G401.6 (cell line): Measurements from ENCODE around the gene UBE2J2.

Experiments
- FAIRE-seq: peaks from 2 replicates; lab custom pipeline; 2012; peaks lifted over from hg19 to GRCh38; lab: Jason Lieb, UNC

UBE2J2 gene

GRCh38 chr1:1226566-1227362 is 46.9 kb downstream of the UBE2J2 start:
- FAIRE-seq = no peak

DNA sequence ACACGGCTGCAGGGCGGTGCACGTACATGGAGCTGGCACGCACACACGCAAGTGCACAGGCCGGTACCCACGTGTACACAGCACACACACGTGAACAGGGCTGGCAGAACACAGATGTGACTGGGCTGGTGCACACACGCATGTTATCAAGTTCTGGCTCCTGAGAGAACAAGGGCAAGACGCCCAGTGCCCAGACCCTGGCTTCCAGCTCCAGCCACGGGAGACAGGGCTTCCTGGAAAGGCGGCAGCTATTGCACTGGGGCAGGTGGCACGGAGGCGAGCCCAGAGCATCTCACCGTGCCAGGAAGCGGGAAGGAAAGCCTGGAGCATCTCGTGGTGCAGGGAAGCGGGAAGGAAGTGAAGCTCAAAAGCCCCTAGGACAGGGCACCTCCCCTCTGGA is 47.7 kb downstream of the UBE2J2 start:
- FAIRE-seq = no peak

DNA sequence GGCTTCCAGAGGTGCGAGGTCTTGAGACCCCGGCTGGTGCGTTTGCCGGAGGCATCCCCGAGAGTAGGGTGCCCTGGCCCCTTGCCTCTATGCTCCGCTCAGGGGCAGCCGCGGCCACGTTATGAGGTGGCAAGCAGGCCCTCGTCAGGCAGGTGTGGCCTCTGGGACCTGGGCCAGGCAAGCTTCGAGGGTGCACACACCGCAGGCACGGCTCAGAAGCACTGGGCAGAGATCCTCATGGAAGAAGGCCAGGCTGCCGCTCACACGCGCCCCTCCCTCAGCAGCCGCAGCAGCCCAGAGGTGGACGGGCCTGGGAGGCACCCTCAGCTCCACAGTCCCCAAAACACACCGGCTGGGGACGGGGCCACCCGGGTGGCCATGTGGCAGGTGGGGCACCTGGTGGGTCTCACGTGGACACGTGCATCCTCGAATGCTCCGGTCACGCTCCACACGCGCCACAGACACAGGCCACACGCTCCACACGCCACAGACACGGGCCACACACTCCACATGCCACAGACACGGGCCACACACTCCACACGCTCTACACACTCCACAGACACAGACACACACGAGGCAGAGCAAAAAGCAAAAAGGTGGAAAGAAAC is 48.3 kb downstream of the UBE2J2 start:
- no peak for FAIRE-seq

DNA sequence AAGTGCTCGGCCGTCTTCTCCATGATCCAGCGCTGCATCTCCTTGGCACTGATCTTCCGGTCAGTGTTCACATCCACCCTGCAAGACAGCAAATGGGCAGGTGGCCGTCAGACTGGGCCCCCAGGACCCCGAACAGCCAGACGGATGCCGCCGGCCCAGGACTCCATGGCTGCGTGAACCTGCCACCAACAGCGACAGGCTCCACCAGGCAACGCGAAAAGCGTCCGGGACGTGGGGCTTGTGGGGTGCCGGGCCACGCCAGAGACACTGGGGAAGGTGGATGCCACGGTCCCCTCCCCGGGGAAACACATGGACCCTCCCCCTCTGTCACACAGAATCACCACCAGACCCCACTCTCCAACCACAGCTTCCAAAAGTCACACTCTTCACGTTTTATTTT is 49.8 kb downstream of the UBE2J2 start:
- FAIRE-seq = no peak

DNA sequence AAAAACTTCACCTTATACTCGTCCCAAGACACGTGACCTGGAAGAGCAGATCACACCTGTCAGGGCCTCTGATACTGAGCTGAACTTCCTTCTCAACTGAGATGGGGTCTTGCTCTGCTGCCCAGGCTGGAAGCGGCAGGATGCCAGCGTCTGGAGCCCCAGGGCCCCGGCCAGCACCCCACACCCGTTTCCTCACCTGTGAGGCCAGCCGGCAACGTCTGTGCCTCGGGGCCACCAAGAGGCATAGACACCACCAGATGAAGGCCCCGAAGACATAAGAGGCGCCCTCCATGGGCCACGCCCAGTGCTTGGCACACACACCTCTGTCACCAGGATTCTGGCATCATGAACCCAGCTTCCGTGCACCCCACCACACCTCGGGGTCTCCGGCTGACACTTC is 50.3 kb downstream of the UBE2J2 start:
- FAIRE-seq = no peak

GRCh38 chr1:1222575-1223225 is 51.0 kb downstream of the UBE2J2 start:
- FAIRE-seq = no peak

DNA sequence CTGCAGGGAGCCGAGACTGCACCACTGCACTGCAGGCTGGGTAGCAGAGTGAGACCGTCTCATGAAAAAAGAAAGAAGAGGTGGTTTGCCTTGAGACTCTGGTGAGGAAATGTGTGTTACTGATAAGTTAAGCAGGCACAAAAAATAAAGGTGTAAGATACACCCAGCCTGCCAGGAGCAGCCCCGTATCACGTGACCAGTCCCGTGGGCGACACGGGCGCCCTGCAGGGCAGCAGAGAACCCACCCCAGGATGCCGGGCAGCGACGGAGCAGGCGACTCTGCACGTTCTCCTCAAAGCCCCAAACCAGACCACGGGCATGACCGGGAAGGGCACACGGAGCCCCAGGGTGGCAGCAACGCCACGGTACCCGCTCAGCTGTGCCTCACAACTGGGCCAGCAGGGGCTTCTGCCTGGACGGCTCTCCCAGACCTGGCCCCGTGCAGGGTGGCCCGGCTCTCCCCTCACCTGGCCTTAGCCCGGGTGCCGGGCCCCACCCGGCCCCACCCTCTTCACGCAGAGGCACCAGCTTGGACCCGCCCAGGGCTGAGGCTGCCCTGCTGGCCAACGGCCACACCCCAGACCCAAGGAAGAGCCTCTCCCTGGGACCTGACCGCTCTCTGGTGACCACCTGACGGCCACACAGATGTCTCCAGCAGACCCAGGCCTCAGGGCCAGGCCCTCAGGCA is 51.6 kb downstream of the UBE2J2 start:
- no peak for FAIRE-seq

DNA sequence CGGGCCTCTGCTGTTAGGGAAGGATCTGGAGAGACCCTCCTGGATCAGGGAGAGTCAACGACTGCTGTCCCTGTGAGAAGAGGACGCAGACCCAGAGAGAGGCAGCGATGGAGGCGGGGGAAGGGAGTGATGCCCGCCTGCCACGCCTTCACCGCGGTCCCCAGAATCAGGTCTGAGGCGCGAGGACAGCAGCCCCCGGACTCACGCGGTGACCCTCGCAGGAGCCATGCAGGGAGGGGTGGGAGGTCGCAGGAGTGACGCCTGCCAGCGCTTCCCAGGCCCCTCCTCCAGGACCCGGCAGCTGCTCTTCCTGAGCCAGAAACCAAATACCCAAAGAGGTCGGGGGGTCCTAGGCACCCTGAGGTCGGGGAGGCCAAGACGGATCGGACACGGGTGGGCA is 53.5 kb downstream of the UBE2J2 start:
- FAIRE-seq = no peak

DNA sequence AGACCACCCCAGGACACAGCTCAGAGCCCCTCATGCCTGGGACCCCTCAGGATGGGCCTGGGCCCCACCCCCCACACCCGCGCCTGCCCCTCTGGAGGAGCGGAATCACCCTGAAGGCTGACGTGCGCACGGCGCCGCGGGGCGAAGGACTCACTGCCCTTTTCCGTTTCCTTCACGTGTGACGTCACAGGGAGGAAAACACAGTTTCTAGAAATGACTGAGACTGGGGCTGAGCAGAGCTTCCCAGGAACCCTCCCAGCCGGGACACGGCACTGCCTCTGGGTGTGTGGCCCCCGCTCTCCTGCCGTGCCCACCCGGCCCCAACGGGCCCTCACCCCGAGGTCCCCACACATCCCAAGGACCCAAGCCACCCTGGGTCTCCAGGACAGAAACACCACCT is 54.3 kb downstream of the UBE2J2 start:
- FAIRE-seq = no peak

DNA sequence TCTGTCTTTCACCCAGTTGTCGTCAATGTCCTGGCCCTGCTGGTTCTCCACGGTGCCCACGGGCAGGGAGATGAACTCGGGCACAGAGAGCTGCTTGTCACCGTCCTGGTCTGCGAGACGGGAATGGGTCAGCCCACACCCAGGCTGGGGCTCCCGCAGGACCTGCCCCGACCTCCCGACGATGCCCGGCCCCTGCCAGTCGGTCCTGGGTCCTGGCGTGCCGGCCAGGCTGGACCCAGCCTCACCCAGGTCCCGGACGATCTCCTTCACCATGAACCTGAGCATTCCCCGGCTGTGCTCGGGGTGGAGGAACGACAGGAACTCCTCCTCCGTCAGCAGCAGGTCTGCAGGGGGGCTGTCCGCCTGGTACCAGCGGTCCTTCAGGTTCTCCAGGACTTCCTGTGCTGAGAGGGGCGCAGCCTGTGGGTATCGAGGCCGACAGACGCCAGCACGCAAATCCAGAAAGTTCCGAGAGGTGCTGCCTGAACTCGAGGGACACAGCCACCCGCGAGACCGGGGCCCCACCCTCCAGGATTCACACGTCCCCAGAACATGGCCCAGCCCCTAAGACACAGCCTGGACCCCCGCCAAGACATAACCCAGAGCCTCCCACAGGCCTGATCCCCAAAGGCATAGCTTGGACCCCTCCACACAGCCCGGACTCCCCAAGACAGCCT is 55.0 kb downstream of the UBE2J2 start:
- no peak for FAIRE-seq

DNA sequence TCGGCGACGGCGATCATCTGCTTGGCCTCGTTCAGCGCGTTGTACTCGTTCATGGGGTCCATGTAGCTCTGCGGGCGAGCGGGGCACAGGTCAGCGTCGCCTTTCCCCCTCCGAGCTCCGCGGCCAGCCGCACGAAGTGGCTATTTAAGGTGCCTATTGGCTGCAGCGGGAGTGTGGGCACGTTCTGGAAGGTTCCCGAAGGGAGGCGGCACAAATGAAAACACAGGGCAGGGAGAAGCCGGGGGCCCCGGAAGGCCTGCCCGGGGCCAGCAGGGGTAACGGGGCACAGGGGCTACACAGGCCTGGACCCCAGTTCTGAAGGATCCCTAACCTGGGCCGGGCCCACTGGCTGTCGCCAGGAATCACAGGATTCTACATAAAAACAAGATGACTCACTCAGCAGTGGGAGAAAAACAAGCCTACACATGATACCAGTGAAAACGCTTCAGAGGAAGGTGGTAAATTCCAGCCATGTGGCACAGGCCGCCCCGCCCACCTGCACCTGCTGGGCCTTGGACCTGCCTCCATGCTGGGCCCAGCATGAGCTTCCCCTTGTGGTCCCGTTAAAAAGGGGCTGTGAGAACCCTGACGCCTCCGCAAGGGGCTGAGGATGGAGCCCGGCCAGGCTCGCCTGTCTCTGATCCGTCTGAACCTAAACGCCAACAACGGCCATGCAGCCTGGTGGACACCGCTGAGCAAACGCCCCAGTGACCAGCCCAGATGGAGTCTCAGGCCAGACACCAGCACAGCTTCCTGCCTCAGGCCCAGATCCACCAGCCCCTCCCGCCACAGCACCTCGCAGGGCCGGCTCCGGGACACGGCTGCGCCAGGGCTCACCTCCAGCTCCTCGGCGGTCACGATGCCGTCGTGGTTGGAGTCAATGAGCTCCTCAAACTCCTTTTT is 55.8 kb downstream of the UBE2J2 start:
- no peak for FAIRE-seq

- FAIRE-seq = no peak
Measured at GRCh38 chr1:1216770-1217620, 56.7 kb downstream of the UBE2J2 start.

- FAIRE-seq = no peak
Measured at GRCh38 chr1:1215881-1216605, 57.6 kb downstream of the UBE2J2 start.

- no peak for FAIRE-seq
Measured at GRCh38 chr1:1215080-1215676, 58.5 kb downstream of the UBE2J2 start.

GRCh38 chr1:1213345-1214265 is 60.0 kb downstream of the UBE2J2 start, which contains the start of gene TNFRSF4:
TNFRSF4 (minus strand) TSS chr1:1214153; CDS start chr1:1214127, 26 bp downstream.
- FAIRE-seq = no peak

DNA sequence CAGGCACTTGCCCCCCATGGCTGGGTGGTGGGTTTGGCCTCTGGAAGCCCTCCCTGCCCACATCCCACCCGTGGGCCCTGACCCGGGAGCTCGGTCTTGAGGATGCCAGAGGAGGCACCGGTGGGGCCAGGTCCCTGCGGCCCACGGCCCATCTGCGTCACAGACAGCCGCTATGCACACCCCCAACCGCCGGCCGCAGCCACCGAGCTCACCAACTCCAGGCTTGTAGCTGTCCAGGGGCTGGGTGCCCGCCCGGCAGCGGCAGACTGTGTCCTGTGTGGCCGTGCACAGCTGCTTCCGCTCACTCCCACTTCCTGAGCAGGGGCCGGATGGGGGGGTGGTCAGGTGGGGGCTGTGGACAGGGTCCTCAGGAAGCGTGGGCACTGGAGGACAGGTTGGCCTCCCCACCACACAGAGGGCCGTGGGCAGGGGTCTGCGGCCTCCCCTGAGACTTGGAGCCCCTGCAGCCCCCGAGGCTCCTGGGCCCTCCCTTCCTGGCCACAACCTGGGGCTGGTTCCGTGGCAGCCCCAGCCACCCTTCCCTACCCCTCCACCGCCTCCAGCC is 60.8 kb downstream of the UBE2J2 start:
- FAIRE-seq = no peak

GRCh38 chr1:1211541-1212441 is 61.9 kb downstream of the UBE2J2 start:
- no peak for FAIRE-seq
